Activated CD8-positive, alpha-beta T cell treated with anti-CD3 and anti-CD28 coated beads, Interleukin-2, amount 10 ng/mL, durations not matched to agents 7 days and 5 days (primary cell): ENCODE data around the gene RUVBL2. TPM values are rescaled to one million over a fixed set of nuclear protein-coding genes. Genes with fewer than 3 reads are reported as not detected.

Experiments used
- ATAC-seq: fragments of 150-1000 bp; cut with Tn5 transposase; one replicate; pipeline ENCODE4 v1.10.0; 2021; ENCODE audit warnings: moderate library complexity
- CTCF ChIA-PET: fragments of 350-600 bp; sonication (Branson Sonifier 250); formaldehyde crosslinking; loops from one replicate; lab custom pipeline; 2021; ENCODE audit warnings: antibody characterized with exemption; lab: Charles Lee
- POLR2A ChIA-PET: fragments of 350-600 bp; sonication (Branson Sonifier 250); formaldehyde crosslinking; loops from one replicate; lab custom pipeline; 2021; ENCODE audit warnings: antibody characterized with exemption; lab: Charles Lee
- DNase-seq: peaks from one replicate; pipeline ENCODE4 v3.0.0-alpha.2; 2020
- H3K27ac Mint-ChIP-seq: one replicate; pipeline ENCODE4 v1.8.0; 2021; ENCODE audit warnings: mild to moderate bottlenecking, mixed read lengths
- H3K27me3 Mint-ChIP-seq: one replicate; pipeline ENCODE4 v1.8.0; 2021; ENCODE audit warnings: low read depth, mixed read lengths
- H3K36me3 Mint-ChIP-seq: one replicate; pipeline ENCODE4 v1.8.0; 2021; ENCODE audit warnings: low read depth, mixed read lengths
- H3K4me1 Mint-ChIP-seq: one replicate; pipeline ENCODE4 v1.8.0; 2021; ENCODE audit warnings: low read depth, mixed read lengths
- H3K4me3 Mint-ChIP-seq: one replicate; pipeline ENCODE4 v1.8.0; 2021; ENCODE audit warnings: mild to moderate bottlenecking, mixed read lengths
- H3K9me3 Mint-ChIP-seq: one replicate; pipeline ENCODE4 v1.8.0; 2022; ENCODE audit warnings: mixed read lengths; ENCODE audit not compliant: insufficient read depth
- total RNA-seq, 2 experiments: library from RNA; stranded (reverse); gene quantifications; one replicate each; pipeline ENCODE4 v1.2.3, GENCODE V29; 2021

Gene RUVBL2
- total RNA-seq, 2 experiments from 2014 or later = 105 to 106 TPM

- Mint-ChIP-seq H3K9me3 (no peaks in the 10 kb centered on the region), H3K27ac (peak within 1 kb of the TSS; percentile 85), H3K4me3 (peak within 1 kb of the TSS; percentile 77), H3K4me1 (peaks cover 39% of the 10 kb centered on the region), H3K27me3 (no peaks in the 10 kb centered on the region), H3K36me3 (peaks cover 42% of the 10 kb centered on the region)
- ChIA-PET CTCF (interaction anchor here (0.7 to 2.4 kb wide), 9 partner anchors 15 to 216 kb away, joined by 3 to 9 read pairs (median 3); partner anchors contain the start of genes GYS1, NUCB1 and RUVBL2), POLR2A (interaction anchor here (0.6 to 2.5 kb wide), 10 partner anchors 7 to 309 kb away, joined by 3 to 10 read pairs (median 4); partner anchors contain the start of genes BCAT2, CA11, DHDH and NUCB1)
- DNase-seq (peak; percentile 96), ATAC-seq (peak; percentile 87)
Observed at GRCh38 chr19:48954595-48955307, 38.9 kb upstream of the RUVBL2 start, which contains the start of gene BAX. Gene BAX, plus strand, starts transcription at chr19:48954875. Its CDS starts 54 bp downstream, at chr19:48954929.

- no peak for ATAC-seq
- ChIA-PET POLR2A (interaction anchor here (1.2 to 2.5 kb wide), 5 partner anchors 8 to 84 kb away, joined by 3 to 7 read pairs (median 6); partner anchors contain the start of genes DHDH and PPP1R15A), CTCF (interaction anchor here (0.7 to 1.6 kb wide), 3 partner anchors 38 to 59 kb away, joined by 3 to 4 read pairs (median 3); partner anchors contain the start of genes GYS1, NUCB1 and RUVBL2)
- H3K27me3 Mint-ChIP-seq = no peaks in the 10 kb centered on the region
- peaks cover 45% of the 10 kb centered on the region for H3K4me1 Mint-ChIP-seq
- peaks cover 45% of the 10 kb centered on the region for H3K36me3 Mint-ChIP-seq
- peak overlapping the region; percentile 77 for H3K4me3 Mint-ChIP-seq
- DNase-seq = no peak
- H3K27ac Mint-ChIP-seq = peak overlapping the region; percentile 85
- no peaks in the 10 kb centered on the region for H3K9me3 Mint-ChIP-seq
Observed at GRCh38 chr19:48955308-48955958, 38.3 kb upstream of the RUVBL2 start.

GRCh38 chr19:48958006-48958405 lies 35.7 kb upstream of the RUVBL2 start:
- Mint-ChIP-seq H3K9me3 (no peaks in the 10 kb centered on the region), H3K27me3 (no peaks in the 10 kb centered on the region), H3K4me3 (peak overlapping the region; percentile 2), H3K4me1 (peaks cover 67% of the 10 kb centered on the region), H3K27ac (peak overlapping the region; percentile 52), H3K36me3 (peaks cover 64% of the 10 kb centered on the region)
- no peak for ATAC-seq
- DNase-seq = no peak
- ChIA-PET POLR2A (interaction anchor here (1.2 to 1.5 kb wide), 2 partner anchors 58 to 85 kb away, joined by 5 read pairs; partner anchors contain the start of gene NUCB1), CTCF (no interaction called here)

- DNase-seq (peak; percentile 63), ATAC-seq (no peak)
- H3K4me3 Mint-ChIP-seq = peak overlapping the region; percentile 18
- H3K27me3 Mint-ChIP-seq = no peaks in the 10 kb centered on the region
- H3K9me3 Mint-ChIP-seq = no peaks in the 10 kb centered on the region
- peak overlapping the region; percentile 70 for H3K27ac Mint-ChIP-seq
- H3K4me1 Mint-ChIP-seq = peaks cover 80% of the 10 kb centered on the region
- CTCF ChIA-PET = no interaction called here
- POLR2A ChIA-PET = interaction anchor here (1.0 to 1.5 kb wide), 2 partner anchors 34 to 59 kb away, joined by 3 to 5 read pairs; partner anchors contain the start of genes GYS1, NUCB1 and RUVBL2
- H3K36me3 Mint-ChIP-seq = peaks cover 62% of the 10 kb centered on the region
Observed at GRCh38 chr19:48959341-48960239, 34.1 kb upstream of the RUVBL2 start.

- peak; percentile 38 for DNase-seq
- H3K27ac Mint-ChIP-seq = peak overlapping the region; percentile 96
- CTCF ChIA-PET = interaction anchor here (1.7 kb wide), 1 partner anchor 9 kb away, joined by 13 read pairs; no protein-coding TSS in a partner anchor
- peaks cover 83% of the 10 kb centered on the region for H3K4me1 Mint-ChIP-seq
- H3K9me3 Mint-ChIP-seq = no peaks in the 10 kb centered on the region
- POLR2A ChIA-PET = interaction anchor here (0.6 to 1.6 kb wide), 5 partner anchors 8 to 908 kb away, joined by 3 to 14 read pairs (median 6); partner anchors contain the start of gene PPP1R15A
- peaks cover 62% of the 10 kb centered on the region for H3K36me3 Mint-ChIP-seq
- ATAC-seq = no peak
- H3K4me3 Mint-ChIP-seq = peak overlapping the region; percentile 4
- no peaks in the 10 kb centered on the region for H3K27me3 Mint-ChIP-seq
Observed at GRCh38 chr19:48961051-48961649, 32.5 kb upstream of the RUVBL2 start.

GRCh38 chr19:48961673-48962028 lies 32.0 kb upstream of the RUVBL2 start:
- CTCF ChIA-PET = interaction anchor here (0.7 to 1.7 kb wide), 2 partner anchors 9 to 61 kb away, joined by 3 to 13 read pairs; partner anchors contain the start of gene NUCB1
- H3K9me3 Mint-ChIP-seq = no peaks in the 10 kb centered on the region
- ATAC-seq = no peak
- DNase-seq = no peak
- POLR2A ChIA-PET = interaction anchor here (0.7 to 1.6 kb wide), 6 partner anchors 9 to 908 kb away, joined by 3 to 15 read pairs (median 8); partner anchors contain the start of genes GYS1, NUCB1, PPP1R15A and RUVBL2
- no peaks in the 10 kb centered on the region for H3K27me3 Mint-ChIP-seq
- H3K36me3 Mint-ChIP-seq = peaks cover 64% of the 10 kb centered on the region
- H3K4me3 Mint-ChIP-seq = peak overlapping the region; percentile 96
- H3K27ac Mint-ChIP-seq = peak overlapping the region; percentile 96
- H3K4me1 Mint-ChIP-seq = peaks cover 84% of the 10 kb centered on the region

GRCh38 chr19:48962029-48962848 lies 31.4 kb upstream of the RUVBL2 start:
- Mint-ChIP-seq H3K27ac (peak overlapping the region; percentile 96), H3K4me1 (peaks cover 86% of the 10 kb centered on the region), H3K36me3 (peaks cover 64% of the 10 kb centered on the region), H3K27me3 (no peaks in the 10 kb centered on the region), H3K4me3 (peak overlapping the region; percentile 96), H3K9me3 (no peaks in the 10 kb centered on the region)
- CTCF ChIA-PET = interaction anchor here (0.6 to 1.7 kb wide), 4 partner anchors 8 to 62 kb away, joined by 3 to 13 read pairs (median 4); partner anchors contain the start of genes GYS1, NUCB1 and RUVBL2
- ATAC-seq (peak; percentile 27), DNase-seq (peak; percentile 78)
- POLR2A ChIA-PET = interaction anchor here (0.7 to 1.6 kb wide), 8 partner anchors 8 to 174 kb away, joined by 3 to 15 read pairs (median 5); partner anchors contain the start of genes BAX, GYS1, NUCB1 and PPP1R15A

GRCh38 chr19:48962849-48963165 lies 30.9 kb upstream of the RUVBL2 start:
- peaks cover 64% of the 10 kb centered on the region for H3K36me3 Mint-ChIP-seq
- ChIA-PET CTCF (interaction anchor here (1.0 to 1.7 kb wide), 2 partner anchors 8 to 31 kb away, joined by 6 to 13 read pairs; partner anchors contain the start of genes GYS1 and RUVBL2), POLR2A (interaction anchor here (0.7 to 1.6 kb wide), 6 partner anchors 8 to 175 kb away, joined by 3 to 14 read pairs (median 5); partner anchors contain the start of genes GYS1, PPP1R15A and RUVBL2)
- peaks cover 85% of the 10 kb centered on the region for H3K4me1 Mint-ChIP-seq
- no peak for DNase-seq
- no peaks in the 10 kb centered on the region for H3K27me3 Mint-ChIP-seq
- no peak for ATAC-seq
- H3K9me3 Mint-ChIP-seq = no peaks in the 10 kb centered on the region
- H3K27ac Mint-ChIP-seq = peak overlapping the region; percentile 96
- peak overlapping the region; percentile 96 for H3K4me3 Mint-ChIP-seq

- peak overlapping the region; percentile 96 for H3K4me3 Mint-ChIP-seq
- H3K27ac Mint-ChIP-seq = peak overlapping the region; percentile 96
- H3K36me3 Mint-ChIP-seq = peaks cover 62% of the 10 kb centered on the region
- DNase-seq (peak; percentile 78), ATAC-seq (no peak)
- no peaks in the 10 kb centered on the region for H3K27me3 Mint-ChIP-seq
- no peaks in the 10 kb centered on the region for H3K9me3 Mint-ChIP-seq
- ChIA-PET POLR2A (interaction anchor here (0.8 to 5.4 kb wide), 9 partner anchors 9 to 1412 kb away, joined by 3 to 54 read pairs (median 4); partner anchors contain the start of genes BAX, NUCB1 and PPP1R15A), CTCF (interaction anchor here (1.0 to 1.6 kb wide), 5 partner anchors 30 to 176 kb away, joined by 3 to 6 read pairs (median 3); partner anchors contain the start of genes GYS1, NUCB1 and RUVBL2)
- peaks cover 83% of the 10 kb centered on the region for H3K4me1 Mint-ChIP-seq
Observed at GRCh38 chr19:48963371-48964204, 30.1 kb upstream of the RUVBL2 start.
